Sigmoid colon (tissue), 4 donors: ENCODE results near the gene CAMTA1.

Source experiments
- CTCF ChIP-seq, 4 experiments: fragments of 450-650 bp in 3 of 4; fragments of 200-600 bp in 1 of 4; IDR thresholded peaks; one replicate each; pipeline ENCODE4 v1.5.1; 2016 to 2019; ENCODE audit warnings: antibody characterized with exemption in 4 of 4, mild to moderate bottlenecking in 3 of 4, moderate library complexity in 2 of 4
- POLR2A ChIP-seq, 2 donors: fragments of 450-650 bp; IDR thresholded peaks; one replicate each; pipeline ENCODE4 v1.6.1; 2016; ENCODE audit warnings: antibody characterized with exemption in 2 of 2, mild to moderate bottlenecking in 2 of 2, moderate library complexity in 2 of 2
- POLR2AphosphoS5 ChIP-seq, 4 donors: sonication (generic); formaldehyde crosslinking; IDR thresholded peaks; one replicate each; pipeline ENCODE4 v1.6.1; 2017; ENCODE audit warnings: antibody characterized with exemption in 4 of 4

GRCh38 chr1:6832531-6833188 lies 47.4 kb downstream of the CAMTA1 start:
- TF ChIP-seq POLR2A (IDR thresholded peaks at IDR 0.05) (no peak), CTCF (IDR thresholded peaks at IDR 0.05) (no peak), POLR2AphosphoS5 (IDR thresholded peaks at IDR 0.05) (no peak)
